Heart right ventricle (tissue), 16 donors: ENCODE data around the gene ABLIM2. TPM values are rescaled to one million over a fixed set of nuclear protein-coding genes. Genes with fewer than 3 reads are reported as not detected.

ENCODE experiments used
- ATAC-seq, 8 donors: fragments of 200-7000 bp; cut with Tn5 transposase; one replicate each; pipeline ENCODE4 v1.9.1; 2020; ENCODE audit warnings: mild to moderate bottlenecking in 8 of 8, moderate library complexity in 8 of 8, moderate number of reproducible peaks in 1 of 8
- DNase-seq, 2 donors: peaks; one replicate each; pipeline ENCODE4 v3.0.0-alpha.2; 2020
- H3K27ac ChIP-seq, 10 donors: fragments of 200-600 bp; sonication (generic) in 2 of 10; one replicate each; pipeline versions ENCODE4 v1.5.0 to v1.8.0; 2020 to 2022; ENCODE audit warnings: mild to moderate bottlenecking in 3 of 10
- H3K27me3 ChIP-seq, 7 donors: fragments of 200-600 bp; one replicate each; pipeline ENCODE4 v1.8.0; 2021 to 2022; ENCODE audit warnings: mild to moderate bottlenecking in 2 of 7
- H3K36me3 ChIP-seq, 9 donors: fragments of 200-600 bp; sonication (generic) in 1 of 9; one replicate each; pipeline versions ENCODE4 v1.5.0 to v1.8.0; 2020 to 2022; ENCODE audit warnings: mild to moderate bottlenecking in 2 of 9
- H3K4me1 ChIP-seq, 9 donors: fragments of 200-600 bp; sonication (generic) in 1 of 9; one replicate each; pipeline versions ENCODE4 v1.5.0 to v1.8.0; 2020 to 2022; ENCODE audit warnings: mild to moderate bottlenecking in 4 of 9
- H3K4me3 ChIP-seq, 10 donors: fragments of 200-600 bp; sonication (generic) in 2 of 10; one replicate each; pipeline versions ENCODE4 v1.5.0 to v1.8.0; 2020 to 2022; ENCODE audit warnings: mild to moderate bottlenecking in 7 of 10, moderate library complexity in 2 of 10
- H3K9me3 ChIP-seq, 11 donors: fragments of 200-600 bp in 10 of 11; sonication (generic) in 2 of 11; one replicate each; pipeline versions ENCODE4 v1.5.0 to v1.8.0; 2013 to 2022; ENCODE audit warnings: mild to moderate bottlenecking in 2 of 11, control low read depth in 1 of 11, moderate library complexity in 1 of 11
- CTCF ChIP-seq, 9 donors: fragments of 200-600 bp; sonication (generic) in 2 of 9; IDR thresholded peaks; one replicate each; pipeline versions ENCODE4 v1.5.0 to v1.8.0; 2021 to 2022; ENCODE audit warnings: antibody characterized with exemption in 9 of 9, mild to moderate bottlenecking in 5 of 9, moderate library complexity in 1 of 9
- WGBS, 2 donors: extraction: QIAGEN DNeasy Blood & Tissue Kit; methylation state at CpG; one replicate each; pipeline ENCODE4 v1.1.7; 2013; ENCODE audit warnings: inconsistent platforms in 1 of 2; 5-methylcytosine and 5-hydroxymethylcytosine counted together
- intact Hi-C, 10 donors: fragments of 100-400 bp; cut with DNase I; formaldehyde crosslinking; loops; one replicate each; pipeline versions ENCODE4 v1.11.1 to v1.14.2; 2022
- polyA plus RNA-seq, 2 donors: library from polyadenylated mRNA; stranded (reverse); fragments of 200-250 nt; gene quantifications; one replicate each; pipeline ENCODE4 v1.2.3, GENCODE V29; 2013
- total RNA-seq, 10 donors: library from RNA; stranded (reverse); fragmentation: NEBNext Ultra II Directional in 3 of 10; extraction: Animal tissue kit (Norgen Biotek cat#: 25700) in 3 of 10; gene quantifications; one replicate each; pipeline versions ENCODE4 v1.2.1 to v1.2.4, GENCODE V29; 2021 to 2023
- donor health status: Arrhythmogenic right ventricular cardiomyopathy.
- donor health status: ischemic (EF 13 %, LVEDD 7.1; RV severe dilation, severe dysfunction).
- donor health status: healthy with polysubstance abuse.
- donor health status: DM: no; HTN: yes; CAD: no.
- donor health status: DM: no; HTN: no; CAD: no.
- donor health status: ischemic (EF 25% LVEDD 6.9; RV normal size, moderate dysfunction).
- donor health status: ischemic (EF 25% LVEDD 5.7; RV mildly dilated, moderate dysfunction).
- donor health status: healthy.
- donor health status: DM: yes; HTN: yes; CAD: no.
- donor health status: Ischemic cardiomyopathy.
- donor health status: ischemic (EF 35%, LVEDD 5.7; RV mildly dilated, moderate dysfunction).
- donor health status: nonischemic (EF 11% LVEDD 7.7; RV severe dilation, severe dysfunction).
- donor health status: DM: yes; HTN: yes; CAD: no.
- donor health status: PGD.
- donor health status: ischemic (EF 29% LVEDD 5.4; RV normal size, mild dysfunction).
- donor health status: nonischemic (EF 23%, LVEDD 6.1; RV moderate dilation, normal function).

ABLIM2 gene
- total and polyA plus RNA-seq, 12 donors, result 7.2 to 27.8 (median 17.6) TPM

GRCh38 chr4:8162625-8163024 is 4.0 kb upstream of the ABLIM2 start:
- no peak overlapping the region for H3K4me3 ChIP-seq
- no peak for ATAC-seq
- no peaks in the 10 kb centered on the region for H3K9me3 ChIP-seq
- H3K36me3 ChIP-seq, result no peaks in the 10 kb centered on the region
- intact Hi-C loops, result no loop called here
- 86 to 88% methylated on average over 8 of the region's 8 CpGs for WGBS, 2 donors
- peaks cover 0 to 9% (median 5%) of the 10 kb centered on the region in 7 donors for H3K27me3 ChIP-seq
- DNase-seq, result peak in 1 of 2 donors; percentile 0
- peaks cover 8 to 29% (median 19%) of the 10 kb centered on the region in 9 donors for H3K4me1 ChIP-seq
- TF ChIP-seq CTCF (IDR thresholded peaks at IDR 0.05), result no peak
- no peak overlapping the region for H3K27ac ChIP-seq

GRCh38 chr4:8160572-8160971 is 2.0 kb upstream of the ABLIM2 start:
- TF ChIP-seq CTCF (IDR thresholded peaks at IDR 0.05), result no peak
- WGBS, 2 donors, result 63 to 69% methylated on average over 3 of the region's 3 CpGs
- Histone ChIP-seq H3K36me3 (no peaks in the 10 kb centered on the region), H3K27ac (no peak overlapping the region), H3K9me3 (no peaks in the 10 kb centered on the region), H3K4me1 (peaks cover 9 to 38% (median 23%) of the 10 kb centered on the region in 9 donors), H3K4me3 (no peak overlapping the region), H3K27me3 (peaks cover 0 to 22% (median 6%) of the 10 kb centered on the region in 7 donors)
- DNase-seq (no peak), ATAC-seq (no peak)
- intact Hi-C loops, result no loop called here

- Histone ChIP-seq H3K4me3 (no peak overlapping the region), H3K9me3 (no peaks in the 10 kb centered on the region), H3K36me3 (no peaks in the 10 kb centered on the region), H3K27me3 (peaks cover 0 to 22% (median 6%) of the 10 kb centered on the region in 7 donors), H3K4me1 (peaks cover 9 to 35% (median 23%) of the 10 kb centered on the region in 9 donors), H3K27ac (no peak overlapping the region)
- no peak for ATAC-seq
- intact Hi-C loops, result no loop called here
- 93% methylated on average over 4 of the region's 4 CpGs for WGBS, 2 donors
- TF ChIP-seq CTCF (IDR thresholded peaks at IDR 0.05), result no peak
- no peak for DNase-seq
These were observed 1.6 kb upstream of the ABLIM2 start for GRCh38 chr4:8160233-8160560.

GRCh38 chr4:8159537-8160232 is 1.1 kb upstream of the ABLIM2 start:
- no peaks in the 10 kb centered on the region for H3K9me3 ChIP-seq
- H3K36me3 ChIP-seq, result no peaks in the 10 kb centered on the region
- TF ChIP-seq CTCF (IDR thresholded peaks at IDR 0.05), result no peak
- H3K27me3 ChIP-seq, result peaks cover 0 to 22% (median 6%) of the 10 kb centered on the region in 7 donors
- ATAC-seq (no peak), DNase-seq (no peak)
- peaks cover 9 to 35% (median 23%) of the 10 kb centered on the region in 9 donors for H3K4me1 ChIP-seq
- intact Hi-C loops, result loop anchor here in 1 of 10 donors (5.0 kb wide), 1 partner anchor 107 kb away; no protein-coding TSS in a partner anchor
- peak overlapping the region in 9 of 10 donors; percentile 36 to 87 (median 82) for H3K27ac ChIP-seq
- 31% methylated on average over 13 of the region's 13 CpGs for WGBS, 2 donors
- peak overlapping the region; percentile 55 to 97 (median 88) for H3K4me3 ChIP-seq
